ENCODE results near the gene DNAH9.

GRCh38 chr17:11580677-11581076 is 17.6 kb upstream of the DNAH9 start:
- TF ChIP-seq CTCF (IDR thresholded peaks at IDR 0.05) = no peak
- no peak for TF ChIP-seq POLR2A (IDR thresholded peaks at IDR 0.05)
- TF ChIP-seq EP300 (IDR thresholded peaks at IDR 0.05) = no peak
